ENCODE measurements around the gene PLCH2. TPM values are rescaled to one million over a fixed set of nuclear protein-coding genes. Genes with fewer than 3 reads are reported as not detected.

Gene PLCH2
- total RNA-seq, 2 experiments from 2014 or later, result 0.80 to 0.84 TPM

GRCh38 chr1:2507744-2508155, 31.7 kb downstream of the PLCH2 start:
- POLR2A ChIA-PET, result no interaction called here
- CTCF ChIA-PET, result interaction anchor here (1.2 kb wide), 1 partner anchor 14 kb away, joined by 3 read pairs; no protein-coding TSS in a partner anchor

DNA sequence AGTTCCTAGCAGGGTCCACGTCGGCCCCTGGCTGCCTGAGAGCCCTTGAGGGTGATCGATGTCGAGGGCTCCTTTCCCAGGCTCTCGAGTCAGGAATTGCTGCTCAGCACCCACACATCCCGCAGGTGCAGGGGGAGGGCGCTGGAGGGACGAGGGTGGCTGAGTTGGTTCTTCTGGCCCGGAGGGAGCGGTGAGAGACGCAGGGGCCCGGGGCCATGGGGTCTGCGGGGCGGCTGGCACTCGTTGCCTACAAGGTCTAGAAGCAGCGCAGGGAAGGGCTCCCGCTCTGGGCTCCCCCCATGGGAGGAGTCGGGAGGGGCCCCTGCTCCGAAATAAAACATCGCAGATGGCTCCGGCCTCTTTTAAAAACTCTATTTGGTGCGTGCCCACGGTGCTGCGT, 32.1 kb downstream of the PLCH2 start:
- CTCF ChIA-PET, result no interaction called here
- POLR2A ChIA-PET, result no interaction called here

DNA sequence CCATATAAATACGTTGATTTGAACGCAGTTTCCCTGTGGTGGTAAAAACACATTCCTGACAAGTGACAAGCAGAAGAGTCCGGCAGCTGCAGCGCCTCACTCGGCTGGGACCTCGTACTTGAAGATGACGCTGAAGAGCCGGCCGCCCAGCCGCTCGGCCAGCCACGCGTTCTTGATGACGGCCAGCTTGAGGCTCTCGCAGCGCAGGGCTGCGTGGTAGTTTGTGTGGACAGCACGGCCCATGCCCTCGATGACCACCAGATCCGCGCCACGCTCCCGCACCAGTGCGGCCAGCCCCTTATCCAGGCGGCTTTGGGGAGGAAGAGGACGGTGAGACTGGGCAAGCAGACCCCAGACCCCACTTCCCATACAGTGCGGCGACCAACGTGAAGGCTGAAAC, 32.7 kb downstream of the PLCH2 start:
- CTCF ChIA-PET, result no interaction called here
- POLR2A ChIA-PET, result no interaction called here

- ChIA-PET CTCF (no interaction called here), POLR2A (no interaction called here)
Observed at GRCh38 chr1:2509589-2509988, 33.5 kb downstream of the PLCH2 start.

DNA sequence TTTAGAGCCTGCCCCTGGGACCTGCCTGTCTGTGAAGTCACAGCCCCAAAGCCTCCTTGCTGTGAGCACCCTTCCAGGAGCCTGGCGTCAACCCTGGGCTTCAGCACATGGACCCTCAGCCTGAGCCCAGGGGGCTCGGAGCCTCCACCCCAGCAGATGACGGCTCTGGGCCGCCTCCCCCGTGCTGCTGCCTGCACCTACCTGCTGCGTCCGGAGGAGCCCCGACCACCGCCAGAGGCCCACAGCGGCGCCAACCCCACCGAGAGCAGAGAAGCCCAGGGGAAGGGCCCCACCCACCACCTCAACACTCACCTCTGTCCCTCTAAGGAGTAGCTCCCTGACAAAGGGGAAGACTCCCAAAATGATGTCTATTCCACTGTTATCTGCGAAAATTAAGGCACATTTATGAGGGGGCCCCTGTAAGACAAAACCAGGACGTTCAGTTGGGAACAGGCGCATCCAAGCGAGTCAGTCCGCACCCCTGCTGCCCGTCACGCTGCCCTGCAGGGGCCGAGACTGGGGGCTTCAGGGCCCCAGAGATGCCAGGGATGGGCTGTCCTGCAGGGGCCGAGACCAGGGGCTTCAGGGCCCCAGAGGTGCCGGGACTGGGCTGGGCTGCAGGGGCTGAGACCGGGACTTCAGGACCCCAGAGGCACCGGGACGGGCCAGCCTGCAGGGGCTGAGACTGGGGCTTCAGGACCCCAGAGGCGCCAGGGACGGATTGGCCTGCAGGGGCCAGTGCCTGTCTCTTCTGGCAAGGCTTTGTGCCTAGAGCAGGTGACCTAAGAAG, 34.5 kb downstream of the PLCH2 start:
- CTCF ChIA-PET, result no interaction called here
- POLR2A ChIA-PET, result no interaction called here

- CTCF ChIA-PET, result no interaction called here
- POLR2A ChIA-PET, result no interaction called here
Observed at GRCh38 chr1:2512862-2513421, 36.9 kb downstream of the PLCH2 start.

DNA sequence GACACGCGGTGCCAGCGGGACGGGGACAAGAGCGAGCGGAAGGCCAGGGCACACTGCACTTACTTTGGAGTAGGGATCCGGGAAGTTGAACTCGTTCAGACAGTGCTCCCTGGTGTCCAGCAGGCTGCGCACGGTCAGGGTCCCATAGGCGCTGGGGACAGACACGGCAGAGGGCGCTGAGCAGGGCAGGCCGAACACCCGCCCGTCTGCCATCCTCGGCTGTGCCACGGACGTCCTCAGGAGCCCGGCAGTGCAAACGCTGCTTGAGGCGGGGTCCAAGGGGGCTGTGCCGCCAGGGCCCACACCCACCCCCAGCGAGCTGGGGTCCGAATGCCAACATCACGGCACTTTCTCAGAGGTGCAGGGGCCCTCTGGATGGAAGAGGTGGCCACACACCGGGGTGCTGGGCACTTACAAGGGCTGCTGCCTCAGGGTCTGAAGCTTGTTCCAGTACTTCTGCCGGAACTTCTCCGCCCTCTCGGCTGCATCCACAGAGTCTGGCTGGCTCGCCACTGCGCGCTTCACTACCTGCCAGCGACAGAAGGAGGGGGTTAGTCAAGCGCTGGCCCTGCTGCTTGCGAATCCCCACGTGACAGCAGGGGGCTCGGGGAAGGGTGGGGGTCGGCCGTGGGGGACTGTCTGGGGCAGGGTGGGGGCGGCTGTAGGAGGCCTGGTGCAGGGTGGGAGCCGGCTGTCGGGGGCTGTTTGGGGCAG, 38.0 kb downstream of the PLCH2 start:
- POLR2A ChIA-PET, result interaction anchor here (0.7 kb wide), 1 partner anchor 156 kb away, joined by 4 read pairs; no protein-coding TSS in a partner anchor
- CTCF ChIA-PET, result interaction anchor here (0.6 kb wide), 1 partner anchor 294 kb away, joined by 3 read pairs; no protein-coding TSS in a partner anchor

DNA sequence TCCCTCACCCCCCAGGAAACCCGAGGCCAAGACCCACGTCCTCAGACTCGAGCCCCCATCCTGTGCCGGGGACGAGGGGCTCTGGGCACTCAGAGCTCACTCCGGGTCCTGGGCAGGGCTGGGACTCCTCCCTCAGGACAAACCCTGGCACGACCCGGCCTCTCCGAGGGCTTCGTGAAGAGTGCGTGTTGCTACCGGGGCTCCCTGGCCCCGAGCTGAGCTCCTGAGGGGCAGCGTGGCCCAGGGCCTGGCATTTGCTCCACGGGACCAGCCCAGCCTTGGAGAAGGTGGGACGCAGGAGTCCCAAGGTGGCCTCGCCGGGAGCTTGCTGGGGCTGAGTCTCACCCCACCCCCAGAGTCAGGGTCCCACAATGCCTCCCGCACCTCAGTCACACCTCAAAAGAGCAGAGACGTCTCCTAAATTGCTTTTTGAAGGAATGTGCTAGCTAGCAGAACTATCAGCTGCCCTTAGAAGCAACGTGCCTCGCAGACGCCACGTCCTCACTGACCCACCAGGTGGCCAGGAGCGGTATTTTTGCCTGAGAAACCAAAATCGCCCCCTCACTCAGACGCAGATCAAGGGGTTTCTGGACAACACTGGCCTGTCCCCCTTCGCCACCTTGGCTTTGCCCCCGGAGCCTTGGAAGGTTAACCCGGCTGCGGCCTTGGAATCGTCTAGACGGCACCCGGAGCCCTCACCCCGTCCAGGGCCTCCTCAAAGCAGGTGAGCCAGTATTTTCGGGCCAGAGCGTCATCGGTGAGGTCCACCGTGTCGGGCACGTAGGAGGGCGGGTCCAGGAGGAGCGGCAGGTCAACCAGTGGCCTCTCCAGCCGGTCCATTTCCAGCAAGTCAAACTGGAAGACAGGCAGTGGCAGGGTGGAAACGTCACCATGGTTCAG, 39.0 kb downstream of the PLCH2 start:
- ChIA-PET CTCF (interaction anchor here (0.6 kb wide), 1 partner anchor 295 kb away, joined by 3 read pairs; no protein-coding TSS in a partner anchor), POLR2A (interaction anchor here (0.5 kb wide), 1 partner anchor 355 kb away, joined by 3 read pairs; no protein-coding TSS in a partner anchor)

DNA sequence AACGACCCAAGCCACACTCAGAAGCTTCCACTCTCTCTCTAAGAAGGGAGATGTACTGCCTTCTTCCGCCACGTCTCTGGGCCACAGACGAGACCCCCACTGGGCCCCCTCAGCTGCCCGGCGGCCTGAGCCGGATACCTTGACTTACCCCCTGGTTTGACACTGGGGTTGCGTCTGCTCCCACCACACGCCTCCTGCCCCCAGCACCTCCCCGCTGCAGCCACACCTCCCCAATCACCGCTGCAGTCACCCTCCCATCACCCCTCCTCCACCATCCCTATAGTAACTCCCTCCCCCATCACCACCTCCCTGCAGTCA, 39.6 kb downstream of the PLCH2 start:
- ChIA-PET POLR2A (no interaction called here), CTCF (no interaction called here)

- ChIA-PET POLR2A (no interaction called here), CTCF (no interaction called here)
Observed at GRCh38 chr1:2516124-2516523, 40.0 kb downstream of the PLCH2 start.

GRCh38 chr1:2516946-2517345, 40.9 kb downstream of the PLCH2 start:
- ChIA-PET POLR2A (no interaction called here), CTCF (no interaction called here)

- POLR2A ChIA-PET, result no interaction called here
- CTCF ChIA-PET, result interaction anchor here (2.0 kb wide), 1 partner anchor 30 kb away, joined by 6 read pairs; no protein-coding TSS in a partner anchor
Observed at GRCh38 chr1:2517966-2518365, 41.9 kb downstream of the PLCH2 start.

DNA sequence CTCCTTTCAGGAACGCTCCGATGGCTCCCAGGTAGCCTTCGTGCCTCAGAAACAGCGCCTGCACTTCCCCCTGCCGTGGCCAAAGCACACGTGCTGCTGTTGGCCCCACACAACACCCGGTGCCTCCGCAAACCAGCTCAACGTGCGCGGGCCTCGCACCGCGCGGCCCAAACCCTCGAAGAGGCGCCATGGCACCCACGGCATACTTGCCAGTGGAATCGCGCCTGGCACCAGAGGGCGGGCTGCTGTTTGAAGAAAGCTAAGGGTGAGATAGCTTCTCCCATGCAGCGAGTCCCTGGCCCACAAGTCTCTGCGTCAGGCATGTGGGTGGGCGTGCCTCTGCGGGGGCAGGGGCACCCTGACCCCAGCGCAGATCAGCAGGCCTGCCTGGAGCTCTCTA, 42.4 kb downstream of the PLCH2 start:
- CTCF ChIA-PET, result interaction anchor here (2.0 kb wide), 1 partner anchor 29 kb away, joined by 6 read pairs; no protein-coding TSS in a partner anchor

GRCh38 chr1:2519029-2519685, 43.1 kb downstream of the PLCH2 start:
- ChIA-PET POLR2A (no interaction called here), CTCF (interaction anchor here (2.0 kb wide), 1 partner anchor 29 kb away, joined by 6 read pairs; no protein-coding TSS in a partner anchor)

More for the DNA sequence above, 42.4 kb downstream of the PLCH2 start:
- POLR2A ChIA-PET, result no interaction called here

GRCh38 chr1:2519729-2520128, 43.6 kb downstream of the PLCH2 start:
- ChIA-PET CTCF (interaction anchor here (2.0 kb wide), 1 partner anchor 28 kb away, joined by 6 read pairs; no protein-coding TSS in a partner anchor), POLR2A (no interaction called here)

DNA sequence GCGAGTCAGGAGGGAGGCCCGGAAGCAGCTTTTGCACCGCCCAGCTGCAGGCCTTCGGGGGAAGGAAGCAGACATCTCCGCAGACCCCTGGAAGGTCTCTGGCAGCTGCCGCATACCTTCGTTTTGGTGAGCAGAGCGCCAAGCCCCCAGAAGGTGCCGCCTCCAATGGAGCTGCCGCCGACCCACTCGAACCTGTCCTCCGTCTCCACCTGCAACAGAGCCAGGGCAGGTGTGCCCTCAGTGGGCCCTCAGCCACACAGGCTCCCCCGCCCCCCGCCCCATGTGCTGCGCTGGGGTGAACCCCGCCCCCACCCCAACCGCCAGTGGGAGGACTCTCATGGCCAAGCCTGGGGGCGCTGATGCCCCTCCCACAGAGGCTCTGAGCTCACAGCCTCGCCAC, 44.1 kb downstream of the PLCH2 start:
- CTCF ChIA-PET, result interaction anchor here (2.0 kb wide), 1 partner anchor 28 kb away, joined by 6 read pairs; no protein-coding TSS in a partner anchor
- POLR2A ChIA-PET, result interaction anchor here (0.6 kb wide), 1 partner anchor 59 kb away, joined by 8 read pairs; no protein-coding TSS in a partner anchor

GRCh38 chr1:2520806-2521205, 44.7 kb downstream of the PLCH2 start:
- CTCF ChIA-PET, result no interaction called here
- POLR2A ChIA-PET, result interaction anchor here (0.6 kb wide), 1 partner anchor 59 kb away, joined by 8 read pairs; no protein-coding TSS in a partner anchor

DNA sequence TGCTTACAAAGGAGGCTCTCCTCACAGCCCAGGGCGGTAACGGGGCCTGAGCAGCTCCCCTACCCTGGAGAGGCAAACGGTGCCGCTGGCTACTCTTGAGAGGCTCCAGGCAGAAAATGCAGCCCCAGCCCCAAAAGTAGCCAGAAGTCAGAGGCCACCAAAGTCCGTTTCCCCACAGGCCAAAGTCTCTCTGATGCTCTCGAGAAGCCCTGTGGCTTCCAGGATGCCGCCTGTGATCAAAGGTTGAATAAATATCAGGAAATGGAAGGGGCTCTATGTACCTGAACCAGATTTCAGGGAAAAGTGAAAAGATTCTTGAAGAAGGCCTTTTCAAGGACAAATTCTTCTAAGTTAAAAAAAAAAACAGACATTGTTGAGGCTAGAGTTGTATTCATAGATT, 46.1 kb downstream of the PLCH2 start:
- CTCF ChIA-PET, result no interaction called here
- POLR2A ChIA-PET, result no interaction called here

Measured in activated CD8-positive, alpha-beta memory T cell treated with anti-CD3 and anti-CD28 coated beads for 36 hours (primary cell).